VCaP (cell line): ENCODE data around the gene SLC19A1.

Experiments used
- H3K27ac ChIP-seq: fragments of 450-650 bp; 2 replicates; pipeline ENCODE4 v1.5.1; 2017
- TF ChIP-seq, protein P1 (sequence below): fragments of 450-650 bp; conservative IDR thresholded peaks from 2 replicates; pipeline ENCODE4 v1.5.1; 2017; ENCODE audit warnings: mild to moderate bottlenecking, moderate library complexity

SLC19A1 gene

DNA sequence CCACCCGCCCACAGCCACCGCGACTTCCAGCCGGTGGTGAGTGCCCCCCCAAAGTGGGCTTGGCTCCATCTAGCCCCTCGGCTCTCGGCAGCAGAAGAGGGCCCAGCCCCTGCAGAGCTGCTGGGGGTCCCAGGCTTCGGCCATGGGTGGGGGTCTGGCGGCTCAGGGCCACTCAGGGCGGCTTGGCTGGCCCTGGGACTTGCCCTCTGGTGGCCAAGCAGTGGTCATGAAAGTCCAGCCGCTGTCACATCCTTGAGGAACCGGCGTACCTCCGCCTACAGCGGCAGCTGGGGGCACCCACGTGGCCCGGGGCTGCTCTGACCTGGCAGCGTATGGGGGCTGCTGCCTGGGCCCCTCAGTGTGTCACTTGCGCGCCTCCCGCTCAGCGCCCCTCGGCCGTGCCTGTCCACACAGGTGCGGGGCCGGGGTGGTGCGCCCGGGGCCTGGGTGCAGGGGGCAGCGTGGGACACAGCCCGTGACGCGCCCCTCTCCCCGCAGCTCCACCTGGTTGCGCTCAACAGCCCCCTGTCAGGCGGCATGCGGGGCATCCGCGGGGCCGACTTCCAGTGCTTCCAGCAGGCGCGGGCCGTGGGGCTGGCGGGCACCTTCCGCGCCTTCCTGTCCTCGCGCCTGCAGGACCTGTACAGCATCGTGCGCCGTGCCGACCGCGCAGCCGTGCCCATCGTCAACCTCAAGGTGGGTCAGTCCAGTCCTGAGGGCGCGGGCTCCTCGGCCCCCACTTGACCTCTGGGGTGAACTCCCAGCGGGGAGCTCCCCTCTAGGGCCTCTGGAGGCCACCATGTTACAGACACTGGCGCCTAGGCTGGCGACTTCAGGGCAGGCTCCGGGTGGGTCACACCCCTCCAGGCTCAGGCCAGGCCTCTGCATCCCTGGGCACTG lies 32.4 kb downstream of the SLC19A1 start:
- peak overlapping the region; percentile 100 for H3K27ac ChIP-seq

DNA sequence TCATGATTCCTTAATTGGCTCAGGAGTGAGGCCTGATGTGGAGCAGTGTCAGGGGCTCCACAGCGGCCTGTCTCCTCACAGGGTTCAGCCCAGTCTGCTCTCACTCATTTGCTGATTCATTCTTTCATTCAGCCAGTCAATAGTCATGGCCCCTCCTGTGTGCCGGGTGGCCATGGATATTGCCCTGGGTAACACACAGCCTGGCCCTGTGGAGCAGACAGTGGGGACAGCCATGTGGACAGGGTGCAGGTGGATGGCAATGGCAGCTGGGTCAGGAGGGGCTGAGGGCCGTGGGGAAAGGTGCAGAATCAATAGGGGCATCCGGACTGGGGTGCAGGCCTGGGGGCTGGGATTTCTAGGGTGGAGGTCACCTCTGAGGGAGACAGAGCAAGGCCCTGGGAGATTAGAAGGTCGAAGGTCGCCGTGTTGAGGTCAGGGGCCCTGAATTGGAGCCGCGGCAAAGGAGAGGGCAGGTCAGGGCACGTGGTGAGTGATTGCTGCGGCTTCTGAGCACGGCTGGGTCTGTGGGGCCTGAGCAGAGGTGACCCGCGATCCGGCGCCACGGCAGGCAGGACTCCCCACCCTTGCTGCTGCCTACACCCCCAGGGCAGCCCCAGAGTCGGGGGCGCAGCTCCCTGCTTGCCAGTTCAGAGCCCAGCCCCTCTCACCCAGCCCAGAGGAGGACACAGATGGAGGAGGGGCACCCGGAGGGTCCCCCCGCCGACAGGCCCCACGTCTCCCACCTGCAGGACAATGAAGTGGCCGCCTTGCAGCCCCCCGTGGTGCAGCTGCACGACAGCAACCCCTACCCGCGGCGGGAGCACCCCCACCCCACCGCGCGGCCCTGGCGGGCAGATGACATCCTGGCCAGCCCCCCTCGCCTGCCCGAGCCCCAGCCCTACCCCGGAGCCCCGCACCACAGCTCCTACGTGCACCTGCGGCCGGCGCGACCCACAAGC lies 33.4 kb downstream of the SLC19A1 start:
- TF ChIP-seq, protein P1, sequence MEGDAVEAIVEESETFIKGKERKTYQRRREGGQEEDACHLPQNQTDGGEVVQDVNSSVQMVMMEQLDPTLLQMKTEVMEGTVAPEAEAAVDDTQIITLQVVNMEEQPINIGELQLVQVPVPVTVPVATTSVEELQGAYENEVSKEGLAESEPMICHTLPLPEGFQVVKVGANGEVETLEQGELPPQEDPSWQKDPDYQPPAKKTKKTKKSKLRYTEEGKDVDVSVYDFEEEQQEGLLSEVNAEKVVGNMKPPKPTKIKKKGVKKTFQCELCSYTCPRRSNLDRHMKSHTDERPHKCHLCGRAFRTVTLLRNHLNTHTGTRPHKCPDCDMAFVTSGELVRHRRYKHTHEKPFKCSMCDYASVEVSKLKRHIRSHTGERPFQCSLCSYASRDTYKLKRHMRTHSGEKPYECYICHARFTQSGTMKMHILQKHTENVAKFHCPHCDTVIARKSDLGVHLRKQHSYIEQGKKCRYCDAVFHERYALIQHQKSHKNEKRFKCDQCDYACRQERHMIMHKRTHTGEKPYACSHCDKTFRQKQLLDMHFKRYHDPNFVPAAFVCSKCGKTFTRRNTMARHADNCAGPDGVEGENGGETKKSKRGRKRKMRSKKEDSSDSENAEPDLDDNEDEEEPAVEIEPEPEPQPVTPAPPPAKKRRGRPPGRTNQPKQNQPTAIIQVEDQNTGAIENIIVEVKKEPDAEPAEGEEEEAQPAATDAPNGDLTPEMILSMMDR: no peak
- peak overlapping the region; percentile 100 for H3K27ac ChIP-seq

More for the DNA sequence above, 32.4 kb downstream of the SLC19A1 start:
- TF ChIP-seq, protein P1: peak; percentile 35; the same call in 1 of the 2 replicates

DNA sequence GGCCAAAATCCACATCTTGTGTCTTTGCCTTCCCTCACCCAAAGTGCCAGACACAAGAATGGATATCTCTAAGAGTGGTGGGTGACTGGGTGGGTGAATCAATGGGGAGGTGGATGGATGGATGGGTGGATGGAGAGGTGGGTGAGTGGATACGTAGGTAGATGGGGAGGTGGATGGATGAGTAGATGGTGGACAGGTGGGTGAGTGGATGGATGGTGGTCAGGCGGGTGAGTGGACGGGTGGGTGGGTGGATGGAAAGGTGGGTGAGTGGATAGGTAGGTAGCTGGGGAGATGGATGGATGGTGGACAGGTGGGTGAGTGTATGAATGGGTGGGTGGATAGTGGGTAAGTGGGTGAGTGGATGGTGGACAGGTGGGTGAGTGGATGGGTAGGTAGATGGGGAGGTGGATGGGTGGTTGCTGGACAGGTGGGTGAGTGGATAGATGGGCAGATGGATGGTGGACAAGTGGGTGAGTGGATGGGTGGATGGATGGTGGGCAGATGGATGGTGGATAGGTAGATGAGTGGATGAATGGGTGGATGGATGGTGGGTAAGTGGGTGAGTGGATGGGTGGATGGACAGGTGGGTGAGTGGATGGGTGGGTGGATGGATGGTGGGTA lies 34.2 kb downstream of the SLC19A1 start:
- H3K27ac ChIP-seq: peak overlapping the region; percentile 100; the same call in 1 of the 2 replicates
- TF ChIP-seq, protein P1: no peak

DNA sequence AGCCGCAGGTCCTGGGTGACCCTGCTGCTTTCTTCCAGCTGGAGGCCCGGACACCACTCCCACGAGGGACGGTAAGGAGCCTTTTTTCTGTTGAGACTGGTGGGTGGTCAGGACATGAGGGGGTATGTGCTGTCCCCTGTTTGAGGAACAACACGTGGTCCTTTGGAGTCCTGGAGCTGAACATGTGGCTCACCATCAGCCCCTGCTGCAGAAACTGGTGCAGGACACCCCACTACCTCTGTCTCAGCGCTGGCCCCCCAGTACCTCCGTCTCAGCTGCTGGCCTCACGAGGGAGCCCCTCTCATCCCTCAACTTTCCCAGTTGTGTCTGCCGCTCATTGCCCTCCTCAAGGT lies 34.7 kb downstream of the SLC19A1 start:
- peak overlapping the region; percentile 100; the same call in 1 of the 2 replicates for H3K27ac ChIP-seq
- TF ChIP-seq, protein P1: no peak

DNA sequence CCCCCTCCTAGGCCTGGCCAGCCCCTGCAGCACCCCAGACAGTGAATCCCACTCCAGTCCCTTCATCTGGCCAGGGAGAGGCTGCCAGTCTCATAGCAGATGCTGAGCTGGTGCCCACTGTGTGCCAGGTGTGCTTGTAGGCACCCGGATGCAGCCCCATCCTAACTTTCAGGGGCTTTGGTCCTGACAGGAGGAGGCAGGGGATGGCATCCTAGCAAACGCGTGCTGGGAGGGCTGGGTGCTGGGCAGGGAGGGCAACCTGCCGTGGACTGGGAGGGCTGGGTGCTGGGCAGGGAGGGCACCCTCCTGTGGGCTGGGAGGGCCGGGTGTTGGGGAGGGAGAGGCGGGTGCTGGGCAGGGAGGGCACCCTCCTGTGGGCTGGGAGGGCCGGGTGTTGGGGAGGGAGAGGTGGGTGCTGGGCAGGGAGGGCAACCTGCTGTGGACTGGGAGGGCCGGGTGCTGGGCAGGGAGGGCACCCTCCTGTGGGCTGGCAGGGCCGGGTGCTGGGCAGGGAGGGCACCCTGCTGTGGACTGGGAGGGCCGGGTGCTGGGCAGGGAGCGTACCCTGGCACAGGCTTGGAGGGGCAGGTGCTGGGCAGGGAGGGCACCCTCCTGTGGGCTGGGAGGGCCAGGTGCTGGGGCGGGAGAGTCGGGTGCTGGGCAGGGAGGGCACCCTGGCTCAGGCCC lies 35.3 kb downstream of the SLC19A1 start:
- TF ChIP-seq, protein P1: no peak

DNA sequence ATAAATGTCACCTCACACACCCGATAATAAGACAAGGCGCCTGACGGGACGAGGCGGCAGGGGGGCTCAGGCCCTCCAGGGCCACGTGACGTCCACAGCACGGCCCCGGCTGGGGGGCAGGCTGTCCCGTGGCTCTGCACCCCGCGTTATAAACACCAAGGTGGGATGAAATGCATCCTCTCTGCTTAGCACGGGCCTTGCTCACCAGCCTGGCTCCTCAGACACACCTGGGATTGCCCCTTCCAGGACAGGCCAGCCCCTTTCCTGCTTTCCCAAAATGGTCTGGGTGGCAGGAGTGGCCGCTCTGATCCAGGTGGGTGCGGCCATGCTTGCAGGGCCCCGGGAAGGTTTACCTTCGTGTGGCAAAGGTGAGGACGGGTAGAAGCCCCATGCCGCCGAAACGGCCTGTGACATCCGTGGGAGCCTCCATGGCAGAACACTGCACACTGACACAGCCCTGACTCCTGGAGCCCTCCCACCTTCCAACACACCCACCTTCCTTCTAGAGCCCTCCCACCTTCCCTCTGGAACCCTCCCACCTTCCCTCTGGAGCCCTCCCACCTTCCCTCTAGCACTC lies 35.9 kb downstream of the SLC19A1 start:
- peak overlapping the region; percentile 8; the same call in 1 of the 2 replicates for H3K27ac ChIP-seq
- TF ChIP-seq, protein P1: no peak

More for the DNA sequence above, 35.3 kb downstream of the SLC19A1 start:
- peak overlapping the region; percentile 8; the same call in 1 of the 2 replicates for H3K27ac ChIP-seq
